Stimulated activated CD4-positive, alpha-beta T cell treated with anti-CD3 and anti-CD28 coated beads, Interleukin-4, amount 100 ng/mL, for 24 hours (primary cell): ENCODE data around the gene PDE2A.

Source experiments
- DNase-seq: peaks from one replicate; pipeline ENCODE4 v3.0.0-alpha.2; 2020

The PDE2A gene

DNA sequence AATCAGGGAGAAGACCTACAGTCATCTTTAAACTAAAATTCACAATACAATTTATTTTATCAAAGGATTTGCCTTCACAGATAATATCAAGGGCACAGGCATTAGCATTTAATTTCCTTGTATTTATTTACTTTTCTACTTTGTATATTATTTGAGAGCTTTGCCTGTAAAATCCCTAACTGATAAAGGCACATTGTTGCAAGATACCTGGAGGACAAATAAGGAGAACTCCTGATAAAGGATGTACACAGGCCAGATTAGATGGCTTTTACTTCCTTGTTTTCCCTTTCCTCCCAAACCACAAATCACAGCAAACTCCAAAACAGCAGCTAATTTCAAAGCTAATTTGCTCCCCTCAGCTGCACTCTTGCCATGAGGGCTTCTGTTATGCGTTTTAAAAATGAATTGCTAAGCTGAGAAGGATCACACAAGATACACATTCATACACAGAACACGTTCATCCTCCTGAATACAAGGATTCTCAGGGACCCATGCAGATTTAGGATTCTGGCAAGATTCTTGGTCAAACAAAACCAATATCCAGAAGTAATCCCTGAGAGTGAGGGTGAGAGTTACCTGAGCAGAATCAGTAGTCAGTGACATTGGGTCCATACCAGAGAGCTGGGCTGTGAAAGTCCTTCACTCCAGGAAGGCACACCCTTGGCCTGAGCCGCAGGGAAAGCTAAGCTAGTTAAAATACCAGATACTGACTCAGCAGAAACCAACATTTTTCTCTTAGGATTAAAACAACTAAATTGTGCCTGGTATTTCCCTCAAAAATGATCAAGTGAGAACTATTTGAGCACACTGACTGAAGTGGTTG is 139.6 kb downstream of the PDE2A start:
- DNase-seq: no peak

DNA sequence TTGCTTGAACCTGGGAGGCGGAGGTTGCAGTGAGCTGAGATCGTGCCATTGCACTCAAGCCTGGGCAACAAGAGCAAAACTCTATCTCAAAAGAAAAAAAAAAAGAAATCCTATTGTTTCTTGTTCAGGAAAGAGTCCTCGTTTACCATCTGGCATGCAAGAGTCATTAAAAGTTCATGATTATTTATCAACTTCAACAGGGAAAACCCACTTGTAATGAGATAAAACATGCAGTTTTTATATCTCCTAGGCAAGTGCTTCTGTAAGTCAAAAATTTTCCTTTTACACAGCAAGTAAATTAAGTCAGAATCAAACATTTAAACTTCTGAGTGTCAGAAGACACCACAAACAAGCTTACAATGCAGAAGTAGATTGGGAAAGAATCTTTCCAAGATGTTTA is 145.2 kb downstream of the PDE2A start:
- no peak for DNase-seq

DNA sequence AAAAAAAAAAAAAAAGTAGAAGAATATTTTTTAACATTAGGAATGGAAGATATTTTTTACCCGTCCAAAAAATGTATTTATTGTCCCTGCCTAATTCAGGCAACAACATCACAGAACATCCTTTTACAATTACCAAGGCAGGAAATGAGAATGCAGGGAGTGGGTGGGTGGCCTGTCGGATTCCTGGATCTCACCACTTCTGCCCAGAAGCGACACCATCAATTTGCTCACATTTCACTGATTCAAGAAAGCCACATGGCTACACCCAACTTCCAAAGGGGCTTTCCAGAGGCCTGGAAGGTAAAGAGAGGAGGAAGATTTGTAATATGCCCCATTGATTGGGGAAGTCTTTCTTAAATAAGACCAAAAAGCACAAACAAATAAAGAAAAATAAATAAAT is 146.1 kb downstream of the PDE2A start:
- no peak for DNase-seq
